Measurements from ENCODE around the gene ADAMTS12.
"Not testable (repeated sequence)": the region's sequence is repeated elsewhere in the genome, so short reads cannot be mapped to it uniquely, and the experiment has no call there.

ADAMTS12 gene

GRCh38 chr5:33891788-33892619 is at the start of gene ADAMTS12:
Gene ADAMTS12, minus strand, starts transcription at chr5:33891990. Its CDS starts 134 bp downstream, at chr5:33891856.
- DNase-seq (ENCODE audit: low spot score) = no peak

GRCh38 chr5:33941090-33941489 is 49.3 kb upstream of the ADAMTS12 start:
- no peak for DNase-seq (ENCODE audit: low spot score)

- DNase-seq (ENCODE audit: low spot score) = no peak
These were observed 47.9 kb upstream of the ADAMTS12 start for GRCh38 chr5:33939556-33940262.

GRCh38 chr5:33938881-33939280 is 47.1 kb upstream of the ADAMTS12 start:
- DNase-seq (ENCODE audit: low spot score) = no peak

GRCh38 chr5:33938507-33938796 is 46.7 kb upstream of the ADAMTS12 start:
- DNase-seq (ENCODE audit: low spot score) = no peak

GRCh38 chr5:33937707-33938506 is 46.1 kb upstream of the ADAMTS12 start:
- no peak for DNase-seq (ENCODE audit: low spot score)

- DNase-seq (ENCODE audit: low spot score) = no peak
These were observed 45.4 kb upstream of the ADAMTS12 start for GRCh38 chr5:33937017-33937706.

- no peak for DNase-seq (ENCODE audit: low spot score)
These were observed 44.7 kb upstream of the ADAMTS12 start, which contains the start of gene RXFP3 for GRCh38 chr5:33936381-33937016. Gene RXFP3, plus strand, starts transcription at chr5:33936386. Its CDS starts 355 bp downstream, at chr5:33936741.

GRCh38 chr5:33936004-33936380 is 44.2 kb upstream of the ADAMTS12 start:
- DNase-seq (ENCODE audit: low spot score) = no peak

GRCh38 chr5:33934176-33934575 is 42.4 kb upstream of the ADAMTS12 start:
- DNase-seq (ENCODE audit: low spot score) = no peak

GRCh38 chr5:33933723-33934169 is 42.0 kb upstream of the ADAMTS12 start:
- DNase-seq (ENCODE audit: low spot score) = no peak

GRCh38 chr5:33931136-33931535 is 39.3 kb upstream of the ADAMTS12 start:
- no peak for DNase-seq (ENCODE audit: low spot score)

- DNase-seq (ENCODE audit: low spot score) = no peak
These were observed 38.3 kb upstream of the ADAMTS12 start for GRCh38 chr5:33929925-33930690.

GRCh38 chr5:33928283-33928682 is 36.5 kb upstream of the ADAMTS12 start:
- no peak for DNase-seq (ENCODE audit: low spot score)

GRCh38 chr5:33927685-33928084 is 35.9 kb upstream of the ADAMTS12 start:
- DNase-seq (ENCODE audit: low spot score) = no peak

- DNase-seq (ENCODE audit: low spot score) = no peak
These were observed 33.5 kb upstream of the ADAMTS12 start for GRCh38 chr5:33925278-33925677.

GRCh38 chr5:33921002-33921401 is 29.2 kb upstream of the ADAMTS12 start:
- no peak for DNase-seq (ENCODE audit: low spot score)

GRCh38 chr5:33914844-33915243 is 23.1 kb upstream of the ADAMTS12 start:
- not testable (repeated sequence) for DNase-seq (ENCODE audit: low spot score)

GRCh38 chr5:33906248-33906647 is 14.5 kb upstream of the ADAMTS12 start:
- not testable (repeated sequence) for DNase-seq (ENCODE audit: low spot score)

- no peak for DNase-seq (ENCODE audit: low spot score)
These were observed 13.6 kb upstream of the ADAMTS12 start for GRCh38 chr5:33905381-33905780.

- DNase-seq (ENCODE audit: low spot score) = no peak
These were observed 11.3 kb upstream of the ADAMTS12 start for GRCh38 chr5:33903118-33903517.
